IMR-90 (cell line): Measurements from ENCODE around the gene FRMD5.

Experiments used
- BHLHE40 ChIP-seq: fragments of 150-350 bp; IDR thresholded peaks from 2 replicates; pipeline ENCODE4 v1.6.1; 2016; ENCODE audit warnings: mild to moderate bottlenecking, low read depth, low read length
- CEBPB ChIP-seq: IDR thresholded peaks from 2 replicates; pipeline ENCODE4 v1.6.1; 2012; ENCODE audit warnings: low read depth, low read length, improper control_type of control experiment
- FOS ChIP-seq: fragments of 150-350 bp; IDR thresholded peaks from 2 replicates; pipeline ENCODE4 v1.6.1; 2016; ENCODE audit warnings: low read depth, low read length
- MAFK ChIP-seq: IDR thresholded peaks from 2 replicates; pipeline ENCODE4 v1.6.1; 2012; ENCODE audit warnings: low read depth, low read length, improper control_type of control experiment
- MAZ ChIP-seq: IDR thresholded peaks from 2 replicates; pipeline ENCODE4 v1.6.1; 2012; ENCODE audit warnings: low read depth, mild to moderate bottlenecking, low read length, improper control_type of control experiment, moderate library complexity, borderline replicate concordance
- NFE2L2 ChIP-seq: fragments of 150-350 bp; IDR thresholded peaks from 2 replicates; pipeline ENCODE4 v1.6.1; 2016; ENCODE audit warnings: low read depth, mild to moderate bottlenecking, low read length
- POLR2A ChIP-seq: IDR thresholded peaks from 2 replicates; pipeline ENCODE4 v1.6.1; 2012; ENCODE audit warnings: mild to moderate bottlenecking, low read depth, low read length
- RAD21 ChIP-seq: IDR thresholded peaks from 2 replicates; pipeline ENCODE4 v1.6.1; 2012; ENCODE audit warnings: low read length, improper control_type of control experiment
- RCOR1 ChIP-seq: IDR thresholded peaks from 2 replicates; pipeline ENCODE4 v1.6.1; 2012; ENCODE audit warnings: mild to moderate bottlenecking, low read length, improper control_type of control experiment; ENCODE audit not compliant: insufficient replicate concordance
- RFX5 ChIP-seq: IDR thresholded peaks from 2 replicates; pipeline ENCODE4 v1.8.0; 2012; ENCODE audit warnings: low read depth, mild to moderate bottlenecking, low read length, moderate library complexity
- SMC3 ChIP-seq: fragments of 150-350 bp; IDR thresholded peaks from 2 replicates; pipeline ENCODE4 v1.6.1; 2016; ENCODE audit warnings: low read depth, mild to moderate bottlenecking, antibody characterized with exemption, low read length, moderate library complexity
- TF ChIP-seq, protein P1 (sequence below): conservative IDR thresholded peaks from 2 replicates; pipeline ENCODE4 v1.5.1; 2012; ENCODE audit warnings: mild to moderate bottlenecking, low read depth, low read length, improper control_type of control experiment
- TF ChIP-seq, protein P2 (sequence below): fragments of 150-350 bp; IDR thresholded peaks from 2 replicates; pipeline ENCODE4 v1.6.1; 2016; ENCODE audit warnings: low read depth, mild to moderate bottlenecking, low read length, moderate library complexity, borderline replicate concordance
- TF ChIP-seq, protein P3 (sequence below): fragments of 150-350 bp; IDR thresholded peaks from 2 replicates; pipeline ENCODE4 v1.6.1; 2017; ENCODE audit warnings: mild to moderate bottlenecking, antibody characterized with exemption, low read length, low read depth

DNA sequence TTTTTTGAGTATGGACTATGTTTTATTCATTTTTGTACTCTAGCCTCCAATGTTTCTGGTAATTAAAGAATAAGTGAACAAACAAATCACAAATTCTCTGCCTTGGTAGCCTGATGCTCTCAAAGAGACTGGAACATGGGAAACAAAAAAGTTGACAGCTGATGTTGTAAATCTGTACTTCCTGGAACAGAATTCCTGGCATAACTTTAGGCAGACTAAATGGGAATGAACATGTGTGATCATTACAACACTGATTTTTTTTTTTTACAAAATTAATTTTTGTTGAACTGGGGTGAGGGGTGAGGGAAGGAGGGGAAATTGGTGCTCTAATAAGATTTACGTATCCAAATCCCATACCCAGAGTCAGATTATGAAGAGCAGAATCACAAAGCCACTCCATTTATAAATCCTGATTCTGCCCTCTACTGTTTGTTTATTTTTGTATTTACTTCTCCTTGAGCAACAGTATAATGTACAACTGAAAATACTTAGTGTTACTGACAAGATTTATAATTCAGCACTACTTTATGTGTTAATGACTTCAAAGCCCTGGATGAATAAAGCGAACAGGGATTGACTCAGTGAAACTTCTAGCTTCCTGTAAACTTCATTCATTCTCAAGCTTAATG lies 165.0 kb downstream of the FRMD5 start:
- TF ChIP-seq, protein P1, sequence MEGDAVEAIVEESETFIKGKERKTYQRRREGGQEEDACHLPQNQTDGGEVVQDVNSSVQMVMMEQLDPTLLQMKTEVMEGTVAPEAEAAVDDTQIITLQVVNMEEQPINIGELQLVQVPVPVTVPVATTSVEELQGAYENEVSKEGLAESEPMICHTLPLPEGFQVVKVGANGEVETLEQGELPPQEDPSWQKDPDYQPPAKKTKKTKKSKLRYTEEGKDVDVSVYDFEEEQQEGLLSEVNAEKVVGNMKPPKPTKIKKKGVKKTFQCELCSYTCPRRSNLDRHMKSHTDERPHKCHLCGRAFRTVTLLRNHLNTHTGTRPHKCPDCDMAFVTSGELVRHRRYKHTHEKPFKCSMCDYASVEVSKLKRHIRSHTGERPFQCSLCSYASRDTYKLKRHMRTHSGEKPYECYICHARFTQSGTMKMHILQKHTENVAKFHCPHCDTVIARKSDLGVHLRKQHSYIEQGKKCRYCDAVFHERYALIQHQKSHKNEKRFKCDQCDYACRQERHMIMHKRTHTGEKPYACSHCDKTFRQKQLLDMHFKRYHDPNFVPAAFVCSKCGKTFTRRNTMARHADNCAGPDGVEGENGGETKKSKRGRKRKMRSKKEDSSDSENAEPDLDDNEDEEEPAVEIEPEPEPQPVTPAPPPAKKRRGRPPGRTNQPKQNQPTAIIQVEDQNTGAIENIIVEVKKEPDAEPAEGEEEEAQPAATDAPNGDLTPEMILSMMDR: no peak
- TF ChIP-seq MAFK (no peak), BHLHE40 (no peak), POLR2A (no peak), MAZ (no peak), RCOR1 (no peak), SMC3 (no peak), CEBPB (no peak), RFX5 (no peak), FOS (no peak), NFE2L2 (no peak), RAD21 (no peak)
- TF ChIP-seq, protein P2, sequence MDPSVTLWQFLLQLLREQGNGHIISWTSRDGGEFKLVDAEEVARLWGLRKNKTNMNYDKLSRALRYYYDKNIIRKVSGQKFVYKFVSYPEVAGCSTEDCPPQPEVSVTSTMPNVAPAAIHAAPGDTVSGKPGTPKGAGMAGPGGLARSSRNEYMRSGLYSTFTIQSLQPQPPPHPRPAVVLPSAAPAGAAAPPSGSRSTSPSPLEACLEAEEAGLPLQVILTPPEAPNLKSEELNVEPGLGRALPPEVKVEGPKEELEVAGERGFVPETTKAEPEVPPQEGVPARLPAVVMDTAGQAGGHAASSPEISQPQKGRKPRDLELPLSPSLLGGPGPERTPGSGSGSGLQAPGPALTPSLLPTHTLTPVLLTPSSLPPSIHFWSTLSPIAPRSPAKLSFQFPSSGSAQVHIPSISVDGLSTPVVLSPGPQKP: no peak
- TF ChIP-seq, protein P3, sequence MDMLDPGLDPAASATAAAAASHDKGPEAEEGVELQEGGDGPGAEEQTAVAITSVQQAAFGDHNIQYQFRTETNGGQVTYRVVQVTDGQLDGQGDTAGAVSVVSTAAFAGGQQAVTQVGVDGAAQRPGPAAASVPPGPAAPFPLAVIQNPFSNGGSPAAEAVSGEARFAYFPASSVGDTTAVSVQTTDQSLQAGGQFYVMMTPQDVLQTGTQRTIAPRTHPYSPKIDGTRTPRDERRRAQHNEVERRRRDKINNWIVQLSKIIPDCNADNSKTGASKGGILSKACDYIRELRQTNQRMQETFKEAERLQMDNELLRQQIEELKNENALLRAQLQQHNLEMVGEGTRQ: no peak
